ENCODE results near the gene SPOCK1.

DNA sequence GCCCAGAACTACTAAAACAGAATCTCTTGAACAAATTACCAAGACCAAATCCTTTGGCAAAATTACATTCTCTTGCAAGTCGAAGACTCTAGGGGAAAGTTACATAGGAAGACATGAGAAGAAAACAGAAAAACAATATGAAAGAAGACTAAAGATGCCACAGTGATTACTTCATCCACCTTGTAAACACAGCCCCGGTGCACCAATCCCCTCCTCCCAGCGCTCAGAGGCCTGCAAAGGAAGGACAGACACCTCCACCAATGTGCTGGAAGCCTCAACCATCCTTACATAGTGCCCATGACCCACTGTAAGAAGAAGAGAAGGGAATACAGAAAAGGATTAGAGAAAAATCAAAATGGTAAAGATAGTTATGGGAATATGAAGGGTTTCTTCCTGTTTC is 218.5 kb downstream of the SPOCK1 start:
- TF ChIP-seq EZH2 (IDR thresholded peaks at IDR 0.05; ENCODE audit: insufficient read depth, poor library complexity, severe bottlenecking) = no peak
- TF ChIP-seq EZH2phosphoT487 (IDR thresholded peaks at IDR 0.05; ENCODE audit: insufficient read depth, low read depth) = no peak
